ENCODE data around the gene SLC12A7.

SLC12A7 gene

DNA sequence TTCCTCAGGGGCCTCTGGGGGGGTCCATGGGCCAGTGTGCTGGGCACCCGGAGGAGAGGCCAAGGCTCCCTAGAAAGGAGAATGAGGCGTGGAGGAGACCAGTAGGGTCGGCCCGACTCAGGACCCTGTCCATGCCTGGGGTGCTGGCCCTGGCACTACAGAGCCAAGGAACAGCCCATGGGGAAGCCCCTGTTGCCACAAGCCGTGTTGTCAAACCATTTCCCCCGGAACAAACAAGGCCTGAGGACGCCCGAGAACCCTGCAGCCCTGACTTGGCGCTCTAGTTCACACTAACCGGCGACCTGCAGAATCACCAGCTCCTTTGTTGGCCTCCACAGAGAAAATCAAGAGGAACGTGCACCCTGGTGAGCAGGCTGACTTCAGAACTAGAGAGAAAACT is 41.6 kb upstream of the SLC12A7 start:
- no peak overlapping the region for H3K4me2 ChIP-seq (ENCODE audit: low read depth, low read length, poor library complexity, severe bottlenecking)
- H3K4me3 ChIP-seq (ENCODE audit: low read length, poor library complexity, severe bottlenecking): no peak overlapping the region
- no peaks in the 10 kb centered on the region for H3K36me3 ChIP-seq (ENCODE audit: insufficient read depth, low read length)
- H3K9me3 ChIP-seq (ENCODE audit: insufficient read depth, low read depth, low read length): no peaks in the 10 kb centered on the region
- H4K20me1 ChIP-seq (ENCODE audit: insufficient read depth, low read length, poor library complexity, severe bottlenecking): no peaks in the 10 kb centered on the region
- H3K4me1 ChIP-seq (ENCODE audit: insufficient read depth, low read length, poor library complexity, severe bottlenecking): peaks cover 16% of the 10 kb centered on the region
- TF ChIP-seq EZH2phosphoT487 (IDR thresholded peaks at IDR 0.05; ENCODE audit: borderline replicate concordance): no peak
- TF ChIP-seq, protein P1, sequence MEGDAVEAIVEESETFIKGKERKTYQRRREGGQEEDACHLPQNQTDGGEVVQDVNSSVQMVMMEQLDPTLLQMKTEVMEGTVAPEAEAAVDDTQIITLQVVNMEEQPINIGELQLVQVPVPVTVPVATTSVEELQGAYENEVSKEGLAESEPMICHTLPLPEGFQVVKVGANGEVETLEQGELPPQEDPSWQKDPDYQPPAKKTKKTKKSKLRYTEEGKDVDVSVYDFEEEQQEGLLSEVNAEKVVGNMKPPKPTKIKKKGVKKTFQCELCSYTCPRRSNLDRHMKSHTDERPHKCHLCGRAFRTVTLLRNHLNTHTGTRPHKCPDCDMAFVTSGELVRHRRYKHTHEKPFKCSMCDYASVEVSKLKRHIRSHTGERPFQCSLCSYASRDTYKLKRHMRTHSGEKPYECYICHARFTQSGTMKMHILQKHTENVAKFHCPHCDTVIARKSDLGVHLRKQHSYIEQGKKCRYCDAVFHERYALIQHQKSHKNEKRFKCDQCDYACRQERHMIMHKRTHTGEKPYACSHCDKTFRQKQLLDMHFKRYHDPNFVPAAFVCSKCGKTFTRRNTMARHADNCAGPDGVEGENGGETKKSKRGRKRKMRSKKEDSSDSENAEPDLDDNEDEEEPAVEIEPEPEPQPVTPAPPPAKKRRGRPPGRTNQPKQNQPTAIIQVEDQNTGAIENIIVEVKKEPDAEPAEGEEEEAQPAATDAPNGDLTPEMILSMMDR (conservative IDR thresholded peaks at IDR 0.05; ENCODE audit: low read length): no peak
- no peaks in the 10 kb centered on the region for H3K27me3 ChIP-seq (ENCODE audit: insufficient read depth, low read length, poor library complexity, severe bottlenecking)
- no peak overlapping the region for H2AFZ ChIP-seq (ENCODE audit: low read length)
- H3F3A ChIP-seq (ENCODE audit: low read depth): 0 out of 2 replicates have a peak, but pooled peaks cover 2% of the 10 kb centered on the region
- no peaks in the 10 kb centered on the region for H3K79me2 ChIP-seq (ENCODE audit: insufficient read depth, low read length)
- no peaks in the 10 kb centered on the region for H3K9me2 ChIP-seq (replicated peaks; ENCODE audit: low read depth, low read length)
- no peak overlapping the region for H3K9ac ChIP-seq (ENCODE audit: low read depth, low read length, poor library complexity, severe bottlenecking)

DNA sequence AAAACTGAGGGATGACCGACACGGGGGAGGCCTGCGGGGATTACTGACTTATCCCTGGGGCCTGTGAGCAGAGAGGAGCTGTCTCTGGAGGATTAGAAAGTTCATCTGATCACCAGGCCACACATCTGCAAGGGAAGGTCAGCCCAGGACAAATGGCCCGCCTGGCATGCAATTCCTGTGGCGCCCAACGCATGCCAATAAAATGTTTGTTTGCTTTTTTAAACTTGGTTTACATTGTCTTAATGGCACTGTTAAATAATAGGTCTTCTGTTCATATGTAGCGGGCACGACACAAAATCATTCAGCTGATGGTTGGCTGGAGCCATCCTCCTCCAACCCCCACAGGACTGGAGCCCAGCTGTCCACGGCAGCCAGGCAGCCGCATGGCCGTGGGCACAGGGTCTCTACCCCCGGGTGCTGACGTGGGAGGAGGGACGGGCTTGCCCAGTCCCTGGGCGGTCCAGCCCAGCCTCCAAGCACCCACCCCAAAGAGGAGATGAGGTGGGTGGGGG is 41.0 kb upstream of the SLC12A7 start:
- no peak overlapping the region for H3K4me3 ChIP-seq (ENCODE audit: low read length, poor library complexity, severe bottlenecking)
- H4K20me1 ChIP-seq (ENCODE audit: insufficient read depth, low read length, poor library complexity, severe bottlenecking): no peaks in the 10 kb centered on the region
- H3K9ac ChIP-seq (ENCODE audit: low read depth, low read length, poor library complexity, severe bottlenecking): no peak overlapping the region
- TF ChIP-seq, protein P1 (conservative IDR thresholded peaks at IDR 0.05; ENCODE audit: low read length): no peak
- TF ChIP-seq EZH2phosphoT487 (IDR thresholded peaks at IDR 0.05; ENCODE audit: borderline replicate concordance): no peak
- no peaks in the 10 kb centered on the region for H3K27me3 ChIP-seq (ENCODE audit: insufficient read depth, low read length, poor library complexity, severe bottlenecking)
- no peaks in the 10 kb centered on the region for H3K36me3 ChIP-seq (ENCODE audit: insufficient read depth, low read length)
- no peaks in the 10 kb centered on the region for H3K9me3 ChIP-seq (ENCODE audit: insufficient read depth, low read depth, low read length)
- no peaks in the 10 kb centered on the region for H3F3A ChIP-seq (ENCODE audit: low read depth)
- H3K4me2 ChIP-seq (ENCODE audit: low read depth, low read length, poor library complexity, severe bottlenecking): no peak overlapping the region
- peaks cover 16% of the 10 kb centered on the region for H3K4me1 ChIP-seq (ENCODE audit: insufficient read depth, low read length, poor library complexity, severe bottlenecking)
- no peaks in the 10 kb centered on the region for H3K9me2 ChIP-seq (replicated peaks; ENCODE audit: low read depth, low read length)
- no peak overlapping the region for H2AFZ ChIP-seq (ENCODE audit: low read length)
- H3K79me2 ChIP-seq (ENCODE audit: insufficient read depth, low read length): no peaks in the 10 kb centered on the region

DNA sequence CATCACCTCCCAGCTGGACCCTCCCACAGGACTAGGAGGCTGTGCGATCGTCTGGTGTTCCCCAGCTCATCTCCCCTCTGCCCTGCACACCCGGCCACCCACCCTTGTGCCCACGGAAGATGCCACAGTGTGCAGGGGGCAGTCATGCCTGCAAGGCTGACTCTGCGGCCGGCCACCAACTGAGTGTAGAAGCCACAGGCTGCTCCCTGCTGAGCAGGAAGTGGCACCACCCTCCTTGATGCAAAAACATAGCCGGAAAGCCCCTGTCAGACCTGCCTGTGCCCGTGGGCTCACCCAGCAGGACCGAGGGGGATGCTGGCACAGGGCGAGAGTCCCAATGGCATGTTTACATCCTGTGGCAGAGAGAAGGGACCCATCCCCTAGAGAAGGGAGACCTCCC is 40.3 kb upstream of the SLC12A7 start:
- H2AFZ ChIP-seq (ENCODE audit: low read length): no peak overlapping the region
- TF ChIP-seq EZH2phosphoT487 (IDR thresholded peaks at IDR 0.05; ENCODE audit: borderline replicate concordance): no peak
- TF ChIP-seq, protein P1 (conservative IDR thresholded peaks at IDR 0.05; ENCODE audit: low read length): no peak
- H3K36me3 ChIP-seq (ENCODE audit: insufficient read depth, low read length): no peaks in the 10 kb centered on the region
- no peaks in the 10 kb centered on the region for H3F3A ChIP-seq (ENCODE audit: low read depth)
- no peak overlapping the region for H3K9ac ChIP-seq (ENCODE audit: low read depth, low read length, poor library complexity, severe bottlenecking)
- no peaks in the 10 kb centered on the region for H3K27me3 ChIP-seq (ENCODE audit: insufficient read depth, low read length, poor library complexity, severe bottlenecking)
- peak overlapping the region; percentile 25 for H3K4me2 ChIP-seq (ENCODE audit: low read depth, low read length, poor library complexity, severe bottlenecking)
- H4K20me1 ChIP-seq (ENCODE audit: insufficient read depth, low read length, poor library complexity, severe bottlenecking): no peaks in the 10 kb centered on the region
- H3K9me2 ChIP-seq (replicated peaks; ENCODE audit: low read depth, low read length): no peaks in the 10 kb centered on the region
- no peak overlapping the region for H3K4me3 ChIP-seq (ENCODE audit: low read length, poor library complexity, severe bottlenecking)
- no peaks in the 10 kb centered on the region for H3K9me3 ChIP-seq (ENCODE audit: insufficient read depth, low read depth, low read length)
- peaks cover 16% of the 10 kb centered on the region for H3K4me1 ChIP-seq (ENCODE audit: insufficient read depth, low read length, poor library complexity, severe bottlenecking)
- no peaks in the 10 kb centered on the region for H3K79me2 ChIP-seq (ENCODE audit: insufficient read depth, low read length)

All from Loucy (cell line).